ENCODE data around the gene RIMS3.

DNA sequence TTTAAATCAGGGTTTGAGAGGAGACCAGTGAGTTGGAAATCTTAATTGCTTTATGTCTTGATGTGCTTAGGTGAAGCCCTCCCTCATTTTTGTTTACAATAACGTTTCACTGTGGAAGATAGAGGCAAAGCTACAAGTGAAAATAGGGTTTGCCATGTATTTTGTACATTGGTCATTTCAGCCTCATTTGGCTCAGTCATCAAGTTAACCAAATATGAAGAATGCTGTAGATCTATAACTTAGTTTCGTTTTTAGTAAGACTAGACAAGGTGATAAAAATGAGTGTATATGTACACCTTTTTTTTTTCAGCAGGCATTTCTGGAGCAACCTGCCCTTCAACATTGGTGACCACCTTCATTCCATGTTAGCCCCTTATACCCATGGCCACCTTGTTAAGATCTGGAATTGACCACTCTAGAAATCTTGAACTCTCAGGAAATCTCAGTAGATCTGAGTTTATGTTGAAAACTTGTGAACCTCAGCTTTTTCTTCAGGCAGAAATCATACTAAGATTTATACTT, 28.9 kb upstream of the RIMS3 start:
- TF ChIP-seq, protein P1, sequence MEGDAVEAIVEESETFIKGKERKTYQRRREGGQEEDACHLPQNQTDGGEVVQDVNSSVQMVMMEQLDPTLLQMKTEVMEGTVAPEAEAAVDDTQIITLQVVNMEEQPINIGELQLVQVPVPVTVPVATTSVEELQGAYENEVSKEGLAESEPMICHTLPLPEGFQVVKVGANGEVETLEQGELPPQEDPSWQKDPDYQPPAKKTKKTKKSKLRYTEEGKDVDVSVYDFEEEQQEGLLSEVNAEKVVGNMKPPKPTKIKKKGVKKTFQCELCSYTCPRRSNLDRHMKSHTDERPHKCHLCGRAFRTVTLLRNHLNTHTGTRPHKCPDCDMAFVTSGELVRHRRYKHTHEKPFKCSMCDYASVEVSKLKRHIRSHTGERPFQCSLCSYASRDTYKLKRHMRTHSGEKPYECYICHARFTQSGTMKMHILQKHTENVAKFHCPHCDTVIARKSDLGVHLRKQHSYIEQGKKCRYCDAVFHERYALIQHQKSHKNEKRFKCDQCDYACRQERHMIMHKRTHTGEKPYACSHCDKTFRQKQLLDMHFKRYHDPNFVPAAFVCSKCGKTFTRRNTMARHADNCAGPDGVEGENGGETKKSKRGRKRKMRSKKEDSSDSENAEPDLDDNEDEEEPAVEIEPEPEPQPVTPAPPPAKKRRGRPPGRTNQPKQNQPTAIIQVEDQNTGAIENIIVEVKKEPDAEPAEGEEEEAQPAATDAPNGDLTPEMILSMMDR (IDR thresholded peaks at IDR 0.05; ENCODE audit: insufficient read depth, low read length, poor library complexity, severe bottlenecking), result no peak
- no peak for TF ChIP-seq EZH2phosphoT487 (conservative IDR thresholded peaks at IDR 0.05; ENCODE audit: low read length)
